GM20431 (cell line): ENCODE measurements around the gene SLC22A12.
"Not testable (repeated sequence)": the region's sequence is repeated elsewhere in the genome, so short reads cannot be mapped to it uniquely, and the experiment has no call there.

Experiments used
- in situ Hi-C: fragments of 300-500 bp; cut with MseI, MboI; formaldehyde crosslinking; loops from one replicate; pipeline ENCODE4 v1.15.0; 2020; ENCODE audit warnings: low sequenced_read_pairs; ENCODE audit not compliant: unreplicated experiment

SLC22A12 gene

DNA sequence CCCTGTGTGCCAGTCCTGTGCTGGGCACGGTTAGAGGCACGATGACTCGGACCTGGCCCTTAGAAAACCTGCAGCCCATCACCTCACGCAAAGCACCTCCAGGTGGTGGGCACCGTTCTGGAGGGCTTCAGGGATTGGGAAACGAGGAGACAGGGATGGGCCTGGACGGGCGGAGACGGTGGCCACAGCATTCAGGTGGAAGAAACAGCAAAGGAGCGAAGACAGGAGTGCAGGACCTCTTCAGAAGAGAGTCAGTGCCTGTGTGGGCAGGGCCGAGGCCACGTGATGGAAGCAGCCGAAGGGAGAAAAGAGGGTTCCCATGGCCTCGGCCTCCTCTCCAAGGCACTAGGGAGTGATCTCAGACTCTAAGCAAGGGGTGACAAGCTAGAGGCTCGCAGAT is 8.1 kb upstream of the SLC22A12 start:
- in situ Hi-C loops: no loop called here

DNA sequence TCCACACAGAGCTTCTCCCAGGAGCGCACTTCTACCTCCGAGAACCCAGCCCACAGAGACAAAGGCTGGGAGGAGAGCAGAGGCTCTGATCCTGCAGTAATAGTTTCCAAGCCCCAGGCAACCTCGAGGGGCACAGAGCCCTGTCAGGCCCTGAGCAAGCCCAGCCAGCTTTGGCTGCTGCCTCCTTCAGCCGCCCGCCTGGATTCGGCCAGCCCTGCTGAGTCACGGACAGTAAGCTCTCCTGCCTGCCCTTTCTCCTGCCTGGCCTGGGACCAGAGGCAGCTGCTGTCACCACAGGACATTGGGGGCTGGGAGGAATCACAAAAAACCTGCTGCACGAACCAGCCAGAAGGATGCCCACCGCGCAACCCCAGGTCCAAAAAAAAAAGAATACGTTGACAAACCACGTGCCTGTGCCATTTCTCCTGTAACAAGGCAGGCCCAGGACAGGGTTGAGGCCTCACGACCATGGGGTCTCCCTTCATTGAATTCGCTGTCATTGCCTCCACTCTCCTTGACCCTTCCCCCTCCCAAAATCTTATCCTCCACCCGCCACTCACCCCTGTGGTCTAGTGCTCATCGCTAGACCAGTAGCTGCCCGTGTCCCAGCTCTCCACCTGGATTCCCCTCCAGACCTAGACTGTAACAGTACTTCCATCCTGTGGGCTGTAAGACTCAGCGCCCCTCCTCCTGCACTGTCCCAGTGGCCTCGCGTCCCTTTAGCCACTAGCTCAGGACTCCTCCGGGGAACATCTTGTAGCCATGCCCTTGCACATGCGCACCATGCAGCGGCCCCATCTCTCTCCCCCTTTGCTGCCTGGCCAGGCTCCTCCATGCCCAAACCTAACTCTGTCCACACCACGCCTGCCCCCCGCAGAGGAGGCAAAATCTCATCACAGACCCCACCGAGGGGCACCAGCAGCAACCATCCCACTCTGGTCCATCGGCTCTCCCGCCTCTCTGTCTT is 7.4 kb upstream of the SLC22A12 start:
- in situ Hi-C loops: no loop called here

DNA sequence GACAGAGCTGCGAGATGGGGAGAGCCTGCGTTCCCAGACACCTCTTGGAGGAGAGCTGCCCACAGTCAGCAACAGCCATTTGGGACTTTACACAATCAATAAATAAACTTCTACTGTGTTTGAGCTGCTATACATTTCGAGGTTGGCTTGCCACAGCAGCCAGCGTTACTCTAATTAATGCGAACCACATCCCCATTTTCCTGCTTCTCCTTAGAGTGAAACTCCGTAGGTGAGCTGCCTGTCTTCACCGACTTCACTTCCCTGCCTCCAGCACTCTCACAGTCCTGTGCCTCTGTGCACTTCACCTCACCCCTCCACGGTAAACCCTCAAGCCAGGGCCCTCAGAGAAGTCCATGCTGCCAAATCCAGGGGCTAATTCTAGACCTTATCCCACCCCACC is 5.9 kb upstream of the SLC22A12 start:
- in situ Hi-C loops: no loop called here

DNA sequence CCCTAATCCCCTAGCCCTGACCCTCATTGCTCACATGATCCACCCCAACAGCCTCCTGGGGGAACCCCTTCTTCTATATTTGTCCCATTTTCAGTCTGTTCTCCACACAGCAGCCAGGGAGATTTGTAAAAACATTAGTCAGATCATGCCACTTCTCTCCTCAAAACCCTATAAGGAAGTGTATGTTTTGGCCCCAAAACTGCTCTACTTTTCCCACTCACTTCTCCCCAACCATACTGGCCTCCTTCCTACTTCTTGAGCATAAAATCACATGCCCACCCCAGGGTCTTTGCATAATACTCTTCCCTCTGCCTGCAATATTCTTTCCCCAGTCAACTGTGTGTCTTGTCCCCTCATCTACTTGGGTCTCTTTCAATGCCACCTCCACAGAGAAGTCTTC is 4.7 kb upstream of the SLC22A12 start:
- in situ Hi-C loops: no loop called here

DNA sequence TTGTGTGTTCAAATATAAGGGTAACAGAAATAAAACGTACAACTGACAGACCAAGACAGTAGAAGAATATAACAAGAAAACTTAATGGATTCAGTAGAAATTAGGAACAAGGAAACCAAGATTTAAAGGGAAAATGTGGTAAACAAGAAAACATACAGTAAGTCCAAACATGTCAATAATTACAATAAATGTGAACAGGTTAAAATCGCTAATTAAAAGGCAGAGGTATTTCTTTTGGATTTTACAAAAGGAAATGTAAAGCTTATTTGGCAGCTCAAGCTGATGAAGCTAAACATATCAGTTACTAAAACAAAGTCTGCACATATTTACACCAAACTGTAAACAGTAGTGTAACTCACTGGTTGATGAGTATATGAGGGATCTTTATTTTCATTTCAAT is 2.3 kb upstream of the SLC22A12 start:
- in situ Hi-C loops: no loop called here

DNA sequence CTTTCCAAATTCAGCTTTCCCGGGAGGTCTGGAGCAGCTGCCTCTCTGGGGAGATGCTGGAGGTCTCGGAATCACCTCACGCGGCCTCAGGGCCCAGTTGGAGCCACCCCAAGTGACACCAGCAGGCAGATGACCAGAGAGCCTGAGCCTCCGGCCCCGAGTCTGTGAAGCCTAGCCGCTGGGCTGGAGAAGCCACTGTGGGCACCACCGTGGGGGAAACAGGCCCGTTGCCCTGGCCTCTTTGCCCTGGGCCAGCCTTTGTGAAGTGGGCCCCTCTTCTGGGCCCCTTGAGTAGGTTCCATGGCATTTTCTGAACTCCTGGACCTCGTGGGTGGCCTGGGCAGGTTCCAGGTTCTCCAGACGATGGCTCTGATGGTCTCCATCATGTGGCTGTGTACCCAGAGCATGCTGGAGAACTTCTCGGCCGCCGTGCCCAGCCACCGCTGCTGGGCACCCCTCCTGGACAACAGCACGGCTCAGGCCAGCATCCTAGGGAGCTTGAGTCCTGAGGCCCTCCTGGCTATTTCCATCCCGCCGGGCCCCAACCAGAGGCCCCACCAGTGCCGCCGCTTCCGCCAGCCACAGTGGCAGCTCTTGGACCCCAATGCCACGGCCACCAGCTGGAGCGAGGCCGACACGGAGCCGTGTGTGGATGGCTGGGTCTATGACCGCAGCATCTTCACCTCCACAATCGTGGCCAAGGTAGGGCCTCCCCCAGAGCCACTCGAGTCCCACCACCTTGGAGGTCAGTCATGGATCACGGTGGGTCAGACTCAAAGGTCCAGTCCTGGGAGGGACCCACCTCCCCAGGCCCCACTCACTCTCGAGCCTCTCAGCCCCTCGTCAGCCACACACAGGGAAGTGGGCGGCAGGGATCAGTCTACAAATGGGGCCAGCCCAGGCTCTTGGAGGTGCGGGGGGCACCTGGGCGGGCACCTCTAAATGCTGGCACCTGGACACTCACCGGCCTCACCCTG is 525 bp downstream of the SLC22A12 start:
- in situ Hi-C loops: no loop called here

DNA sequence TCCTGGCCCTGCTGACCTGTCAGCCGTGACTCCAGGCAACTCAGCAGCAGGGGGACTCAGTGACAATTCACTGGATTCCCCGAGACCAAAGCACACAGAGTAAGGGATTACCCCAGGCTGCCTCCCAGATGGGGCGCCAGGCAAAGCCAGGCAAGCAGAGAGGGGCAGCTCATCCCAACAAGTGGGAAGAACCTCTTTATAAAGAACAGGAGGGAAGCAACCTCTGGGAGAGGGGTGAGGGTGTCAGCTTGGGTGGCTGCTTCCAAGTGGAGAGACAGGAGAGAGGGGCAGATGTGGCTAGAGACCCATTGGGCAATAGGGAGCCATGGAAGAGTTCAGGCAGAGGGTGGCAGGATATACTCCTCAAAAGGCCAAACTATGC is 1.2 kb downstream of the SLC22A12 start:
- in situ Hi-C loops: no loop called here

DNA sequence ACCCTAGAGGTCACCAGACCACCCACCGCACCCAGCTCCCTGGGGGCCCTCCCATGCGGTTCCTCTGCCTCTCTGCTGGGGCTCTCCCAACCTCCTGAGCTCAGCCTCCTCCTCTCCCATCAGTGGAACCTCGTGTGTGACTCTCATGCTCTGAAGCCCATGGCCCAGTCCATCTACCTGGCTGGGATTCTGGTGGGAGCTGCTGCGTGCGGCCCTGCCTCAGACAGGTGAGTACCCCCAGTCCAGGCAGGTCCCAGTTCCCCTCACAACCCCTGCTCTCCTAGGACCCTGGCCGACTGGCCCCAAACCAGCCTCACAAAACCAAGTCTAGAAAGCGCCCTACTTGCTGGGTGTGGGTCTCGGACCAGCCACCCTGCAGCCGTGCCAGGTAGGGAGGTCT is 1.6 kb downstream of the SLC22A12 start:
- in situ Hi-C loops: no loop called here

DNA sequence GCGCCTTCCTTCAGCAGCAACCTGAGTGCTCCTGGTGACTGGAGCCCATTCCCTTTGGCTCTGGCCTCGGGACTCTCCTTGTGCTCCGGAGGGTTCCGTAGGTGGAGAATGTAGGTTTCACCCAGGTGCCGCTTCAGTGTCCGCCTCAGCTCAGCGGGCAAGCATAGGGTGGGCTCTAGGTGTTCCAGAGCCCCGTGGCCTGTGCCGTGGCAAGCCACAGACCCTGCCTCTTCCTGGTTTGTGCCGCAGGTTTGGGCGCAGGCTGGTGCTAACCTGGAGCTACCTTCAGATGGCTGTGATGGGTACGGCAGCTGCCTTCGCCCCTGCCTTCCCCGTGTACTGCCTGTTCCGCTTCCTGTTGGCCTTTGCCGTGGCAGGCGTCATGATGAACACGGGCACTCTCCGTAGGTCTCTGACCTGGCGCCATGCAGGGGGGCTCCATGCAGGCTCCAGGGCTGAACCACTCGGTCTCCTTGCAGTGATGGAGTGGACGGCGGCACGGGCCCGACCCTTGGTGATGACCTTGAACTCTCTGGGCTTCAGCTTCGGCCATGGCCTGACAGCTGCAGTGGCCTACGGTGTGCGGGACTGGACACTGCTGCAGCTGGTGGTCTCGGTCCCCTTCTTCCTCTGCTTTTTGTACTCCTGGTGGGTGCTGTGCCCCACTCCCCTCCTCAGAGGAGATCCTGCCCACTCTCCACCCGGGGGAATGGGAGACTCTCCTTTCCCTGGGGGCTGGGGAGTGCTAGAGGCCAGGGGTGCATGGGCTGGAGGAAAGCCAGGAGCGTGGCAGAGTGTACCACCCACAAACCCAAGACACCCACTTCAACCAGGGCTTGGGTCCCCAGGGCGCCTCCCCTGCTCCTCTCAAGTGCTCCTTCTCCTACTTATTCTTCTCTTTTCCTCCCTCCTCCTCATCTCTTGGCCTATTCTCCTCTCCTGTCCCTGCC is 2.4 kb downstream of the SLC22A12 start:
- in situ Hi-C loops: no loop called here

DNA sequence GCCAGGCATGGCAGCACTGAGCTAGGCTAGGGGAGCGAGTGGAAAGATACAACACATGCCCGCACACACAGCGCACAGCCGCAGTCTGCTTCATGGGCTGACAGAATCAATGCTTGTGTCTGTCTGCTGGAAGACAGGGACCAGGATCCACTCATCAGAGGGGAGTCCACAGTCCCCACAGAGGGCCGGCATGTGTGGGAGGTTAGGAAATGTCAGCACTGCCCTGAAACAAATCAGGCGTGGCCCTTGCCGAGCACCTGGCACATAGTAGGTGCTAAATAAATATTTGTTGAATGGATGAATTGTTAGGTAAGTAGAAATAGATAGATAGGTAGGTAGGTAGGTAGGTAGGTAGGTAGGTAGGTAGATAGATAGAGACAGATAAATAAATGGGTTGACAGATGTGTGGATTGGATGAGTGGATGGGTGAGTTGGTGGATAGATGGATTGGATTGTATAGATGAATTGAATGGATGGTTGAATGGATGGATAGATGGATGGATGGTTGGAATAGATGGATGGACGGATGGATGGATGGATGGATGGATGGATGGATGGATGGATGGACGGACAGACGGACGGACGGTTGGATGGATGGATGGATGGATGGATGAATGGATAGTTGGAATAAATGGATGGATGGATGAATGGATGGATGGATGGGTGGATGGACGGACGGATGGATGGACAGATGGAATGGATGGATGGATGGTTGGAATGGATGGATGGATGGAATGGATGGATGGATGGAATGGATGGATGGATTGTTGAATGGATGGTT is 3.3 kb downstream of the SLC22A12 start:
- in situ Hi-C loops: no loop called here

DNA sequence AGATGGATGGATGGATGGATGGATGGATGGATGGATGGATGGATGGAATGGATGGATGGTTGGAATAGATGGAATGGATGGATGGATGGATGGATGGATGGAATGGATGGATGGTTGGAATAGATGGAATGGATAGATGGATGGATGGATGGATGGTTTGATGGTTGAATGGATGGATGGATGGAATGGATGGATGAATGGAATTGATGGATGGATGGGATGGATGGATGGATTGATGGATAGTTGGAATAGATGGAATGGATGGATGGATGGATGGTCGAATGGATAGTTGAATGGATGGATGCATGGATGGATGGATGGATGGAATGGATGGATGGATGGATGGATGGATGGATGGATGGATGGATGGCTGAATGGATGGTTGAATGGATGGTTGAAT is 4.9 kb downstream of the SLC22A12 start:
- in situ Hi-C loops: not testable (repeated sequence)

DNA sequence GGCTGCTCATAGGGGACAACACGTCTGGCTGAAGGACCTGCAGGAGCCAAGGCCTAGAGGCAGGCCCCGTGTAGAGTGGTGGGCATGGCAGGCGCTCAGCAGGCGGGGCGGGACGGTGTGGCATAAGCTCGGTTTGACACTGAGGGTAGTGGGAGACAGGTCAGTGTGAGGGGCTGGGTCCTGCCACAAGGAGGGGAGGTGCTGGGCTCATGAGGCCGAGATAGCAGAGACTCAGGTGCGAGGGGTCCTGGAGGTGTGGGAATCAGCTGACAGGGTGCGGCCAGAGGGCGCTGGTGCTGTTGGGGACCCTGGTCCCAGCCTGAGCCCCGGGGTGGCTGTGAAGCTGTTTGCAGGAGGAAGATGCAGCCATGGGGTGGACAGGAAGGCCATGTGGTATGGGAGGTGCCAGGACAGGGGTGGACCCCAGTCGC is 6.7 kb downstream of the SLC22A12 start:
- in situ Hi-C loops: no loop called here

DNA sequence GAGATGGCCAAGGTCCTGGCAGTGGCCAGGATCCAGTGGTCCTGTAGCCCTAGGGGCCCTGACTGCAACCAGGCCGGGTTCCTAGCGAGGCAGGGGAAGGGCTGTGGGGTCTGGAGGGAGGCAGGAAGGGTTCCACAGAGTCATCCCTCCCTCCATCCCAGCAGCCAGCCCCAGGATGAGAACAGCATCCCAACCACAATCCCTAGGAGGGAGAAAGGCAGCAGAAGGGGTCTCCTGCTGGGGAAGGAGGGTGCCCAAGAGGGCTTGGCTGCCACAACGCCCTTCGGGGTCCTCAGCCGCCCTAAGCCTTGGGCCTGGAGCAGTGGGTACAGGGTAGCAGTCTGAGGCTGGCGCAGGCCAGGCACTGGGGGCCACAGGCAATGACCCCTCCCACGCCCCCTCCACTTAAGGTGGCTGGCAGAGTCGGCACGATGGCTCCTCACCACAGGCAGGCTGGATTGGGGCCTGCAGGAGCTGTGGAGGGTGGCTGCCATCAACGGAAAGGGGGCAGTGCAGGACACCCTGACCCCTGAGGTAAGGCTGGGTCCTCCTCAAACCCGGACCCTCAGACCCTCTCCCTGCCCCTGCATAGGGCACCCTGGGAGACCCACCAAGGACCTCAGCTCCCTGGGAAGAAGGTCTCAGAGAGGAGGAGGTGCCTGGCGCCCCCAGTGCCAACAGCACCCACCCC is 7.2 kb downstream of the SLC22A12 start:
- in situ Hi-C loops: no loop called here

DNA sequence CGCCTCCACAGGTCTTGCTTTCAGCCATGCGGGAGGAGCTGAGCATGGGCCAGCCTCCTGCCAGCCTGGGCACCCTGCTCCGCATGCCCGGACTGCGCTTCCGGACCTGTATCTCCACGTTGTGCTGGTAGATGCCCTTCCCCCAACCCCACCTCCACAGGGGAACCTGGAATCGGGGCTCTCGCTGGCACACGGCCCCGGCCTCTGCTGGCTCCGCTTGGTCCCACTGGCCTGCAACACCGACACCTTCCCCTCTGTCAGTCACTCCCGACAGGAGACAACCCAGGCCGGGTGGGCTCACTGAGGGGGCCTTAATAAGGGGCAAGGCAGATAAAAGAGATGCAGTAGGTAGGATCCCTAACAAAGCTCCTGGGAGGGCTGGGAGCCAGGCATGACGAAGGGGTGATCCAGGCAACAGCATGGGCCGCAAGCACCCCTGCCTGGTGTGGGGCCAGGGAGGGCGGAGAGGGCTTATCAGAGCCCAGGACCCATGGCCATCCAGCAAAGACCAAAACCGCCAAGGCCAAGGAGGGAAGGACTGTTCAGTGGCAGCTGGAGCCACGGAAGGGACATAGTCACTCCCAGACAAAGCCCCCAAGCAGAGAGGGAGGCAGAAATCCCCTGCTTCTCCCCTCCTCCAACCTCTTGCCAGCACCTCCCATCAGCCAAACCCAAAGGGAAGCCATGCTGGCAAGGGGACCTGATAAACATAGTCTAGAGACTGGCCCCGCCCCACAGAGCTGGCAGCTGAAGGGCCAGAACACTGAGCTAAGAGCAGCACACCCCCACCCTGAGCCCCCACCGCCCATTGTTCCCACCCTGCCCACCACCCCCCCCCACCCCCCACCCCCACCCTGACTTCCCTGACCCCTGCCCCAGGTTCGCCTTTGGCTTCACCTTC is 8.0 kb downstream of the SLC22A12 start:
- in situ Hi-C loops: no loop called here

DNA sequence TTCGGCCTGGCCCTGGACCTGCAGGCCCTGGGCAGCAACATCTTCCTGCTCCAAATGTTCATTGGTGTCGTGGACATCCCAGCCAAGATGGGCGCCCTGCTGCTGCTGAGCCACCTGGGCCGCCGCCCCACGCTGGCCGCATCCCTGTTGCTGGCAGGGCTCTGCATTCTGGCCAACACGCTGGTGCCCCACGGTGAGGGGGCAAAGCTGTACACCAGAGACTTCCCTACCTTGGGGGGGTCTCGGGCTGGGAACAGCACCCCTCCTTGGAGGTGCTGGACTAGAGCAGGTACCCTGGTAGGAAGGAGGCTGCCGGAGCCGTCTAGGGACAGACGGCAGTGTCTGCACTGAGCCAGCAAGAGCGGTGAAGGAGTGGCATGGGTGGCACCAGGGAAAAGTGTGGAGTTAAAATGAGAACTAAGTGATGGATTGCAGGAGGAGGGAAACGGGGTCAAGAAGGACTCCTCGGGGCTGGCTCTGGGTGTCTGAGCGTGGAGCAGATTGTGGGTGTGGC is 8.7 kb downstream of the SLC22A12 start:
- in situ Hi-C loops: no loop called here

DNA sequence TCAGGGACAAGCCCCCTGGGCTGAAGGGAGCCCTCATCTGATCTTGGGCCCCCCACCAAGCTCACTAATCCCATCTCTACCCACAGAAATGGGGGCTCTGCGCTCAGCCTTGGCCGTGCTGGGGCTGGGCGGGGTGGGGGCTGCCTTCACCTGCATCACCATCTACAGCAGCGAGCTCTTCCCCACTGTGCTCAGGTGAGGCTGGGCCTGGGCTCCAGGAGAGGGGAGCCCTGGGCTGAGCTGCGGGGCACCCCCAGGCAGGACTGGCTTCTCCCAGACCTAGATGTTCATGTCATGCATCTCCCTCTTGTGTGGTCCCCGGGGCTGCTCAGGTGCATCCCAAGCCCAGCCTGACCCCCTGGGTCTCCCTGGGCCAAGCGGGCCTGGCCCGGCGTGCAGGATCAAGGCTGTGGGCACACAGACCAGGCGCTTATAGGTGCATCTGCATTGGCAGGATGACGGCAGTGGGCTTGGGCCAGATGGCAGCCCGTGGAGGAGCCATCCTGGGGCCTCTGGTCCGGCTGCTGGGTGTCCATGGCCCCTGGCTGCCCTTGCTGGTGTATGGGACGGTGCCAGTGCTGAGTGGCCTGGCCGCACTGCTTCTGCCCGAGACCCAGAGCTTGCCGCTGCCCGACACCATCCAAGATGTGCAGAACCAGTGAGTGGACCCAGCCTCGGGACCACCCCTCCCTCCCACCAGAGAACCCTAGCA is 9.4 kb downstream of the SLC22A12 start:
- in situ Hi-C loops: no loop called here
